ENCODE measurements around the gene RMND1.
A peak's percentile ranks its signal among the peaks of the same experiment; 100 is the strongest.
"Not testable (repeated sequence)": the region's sequence is repeated elsewhere in the genome, so short reads cannot be mapped to it uniquely, and the experiment has no call there.

The RMND1 gene, protein sequence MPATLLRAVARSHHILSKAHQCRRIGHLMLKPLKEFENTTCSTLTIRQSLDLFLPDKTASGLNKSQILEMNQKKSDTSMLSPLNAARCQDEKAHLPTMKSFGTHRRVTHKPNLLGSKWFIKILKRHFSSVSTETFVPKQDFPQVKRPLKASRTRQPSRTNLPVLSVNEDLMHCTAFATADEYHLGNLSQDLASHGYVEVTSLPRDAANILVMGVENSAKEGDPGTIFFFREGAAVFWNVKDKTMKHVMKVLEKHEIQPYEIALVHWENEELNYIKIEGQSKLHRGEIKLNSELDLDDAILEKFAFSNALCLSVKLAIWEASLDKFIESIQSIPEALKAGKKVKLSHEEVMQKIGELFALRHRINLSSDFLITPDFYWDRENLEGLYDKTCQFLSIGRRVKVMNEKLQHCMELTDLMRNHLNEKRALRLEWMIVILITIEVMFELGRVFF

DNA sequence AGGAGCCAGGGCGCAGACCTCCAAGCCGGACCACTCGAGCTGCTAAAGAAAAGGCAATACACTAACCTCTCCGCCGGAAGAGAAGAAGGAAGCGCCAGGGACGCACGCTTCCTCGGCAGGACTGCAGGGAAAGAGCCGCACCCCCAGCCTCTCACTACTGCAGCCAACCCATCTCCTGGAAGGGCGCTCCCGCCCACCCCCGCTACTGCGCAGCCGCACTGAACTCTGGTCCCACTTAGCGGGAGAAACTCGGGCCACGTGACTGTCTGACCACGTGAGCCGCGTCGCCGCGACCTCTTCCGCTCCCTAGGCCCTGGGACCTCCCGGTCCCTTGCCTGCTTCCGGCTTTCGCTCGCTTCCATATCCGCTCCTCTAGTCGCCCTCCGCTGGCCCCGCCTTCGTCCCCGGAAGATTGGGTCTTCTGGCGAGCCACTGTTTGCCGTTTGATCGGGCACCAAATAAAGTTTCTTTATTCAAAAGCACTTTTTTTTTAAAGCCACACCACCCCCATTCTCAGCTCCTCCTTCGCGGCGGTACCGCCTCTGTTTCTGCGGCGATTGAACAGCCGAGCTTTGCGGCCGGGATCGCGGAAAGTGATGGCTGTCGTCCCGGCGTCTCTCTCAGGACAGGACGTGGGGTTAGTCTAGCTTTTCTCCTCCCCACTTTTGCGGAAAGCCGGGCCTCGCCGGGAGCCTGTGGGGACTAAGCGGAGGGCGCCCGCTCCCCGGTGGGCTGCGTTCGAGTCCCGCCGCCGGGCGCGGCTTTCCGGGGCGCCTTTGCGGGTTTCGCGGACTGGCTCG lies at the start of gene RMND1:
RMND1 (minus strand) TSS at position 177 of the 800 bp plus-strand sequence. CDS start 6,315 bp downstream, outside the sequence.
- peak; percentile 99 for DNase-seq

DNA sequence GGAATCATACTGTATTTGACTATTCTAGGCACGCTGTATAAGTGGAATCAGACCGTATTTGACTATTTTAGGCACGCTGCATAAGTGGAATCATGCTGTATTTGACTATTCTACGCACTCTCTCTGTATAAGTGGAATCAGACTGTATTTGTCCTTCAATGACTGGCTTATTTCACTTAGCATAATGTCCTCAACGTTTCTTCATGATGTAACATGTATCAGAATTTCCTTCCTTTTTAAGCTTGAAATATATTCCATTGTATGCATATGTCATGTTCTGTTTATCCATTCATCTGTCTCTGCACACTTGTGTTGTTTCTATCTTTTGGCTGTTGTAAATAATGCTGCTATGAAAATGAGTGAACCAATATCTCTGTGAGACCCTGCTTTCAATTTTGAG lies 47.6 kb upstream of the RMND1 start:
- no peak for DNase-seq

DNA sequence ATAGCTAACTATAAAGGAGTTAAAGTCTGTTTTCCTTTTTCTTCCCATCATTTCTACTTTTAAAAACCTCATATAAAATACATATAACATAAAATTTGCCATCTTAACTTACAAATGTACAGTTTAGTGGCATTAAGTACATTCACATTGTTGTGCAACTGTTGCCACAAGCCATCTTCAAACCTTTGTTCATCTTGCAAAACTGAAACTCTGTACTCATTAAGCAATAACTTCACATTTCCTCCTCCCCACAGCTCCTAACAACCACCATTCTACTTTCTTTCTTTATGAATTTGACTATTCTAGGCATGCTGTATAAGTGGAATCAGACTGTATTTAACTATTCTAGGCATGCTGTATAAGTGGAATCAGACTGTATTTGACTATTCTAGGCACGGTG lies 46.4 kb upstream of the RMND1 start:
- no peak for DNase-seq

DNA sequence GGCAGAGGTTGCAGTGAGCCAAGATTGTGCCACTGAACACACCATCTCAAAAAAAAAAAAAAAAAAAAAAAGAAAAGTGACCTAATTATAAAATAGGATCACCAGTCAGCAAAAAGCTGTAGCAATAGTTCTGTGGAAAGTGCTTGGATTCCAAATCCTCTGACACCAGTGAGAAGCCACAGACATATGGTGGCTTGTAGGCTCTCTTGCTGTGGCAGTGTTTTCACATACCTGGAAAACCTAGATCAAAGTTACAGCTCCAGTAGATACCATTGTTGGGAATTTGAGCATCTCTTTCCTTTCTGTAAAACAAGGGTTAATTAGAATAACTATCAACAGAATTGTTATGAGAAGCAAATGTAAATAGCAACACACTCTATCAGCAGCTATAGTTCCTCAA lies 46.0 kb upstream of the RMND1 start:
- DNase-seq = no peak

DNA sequence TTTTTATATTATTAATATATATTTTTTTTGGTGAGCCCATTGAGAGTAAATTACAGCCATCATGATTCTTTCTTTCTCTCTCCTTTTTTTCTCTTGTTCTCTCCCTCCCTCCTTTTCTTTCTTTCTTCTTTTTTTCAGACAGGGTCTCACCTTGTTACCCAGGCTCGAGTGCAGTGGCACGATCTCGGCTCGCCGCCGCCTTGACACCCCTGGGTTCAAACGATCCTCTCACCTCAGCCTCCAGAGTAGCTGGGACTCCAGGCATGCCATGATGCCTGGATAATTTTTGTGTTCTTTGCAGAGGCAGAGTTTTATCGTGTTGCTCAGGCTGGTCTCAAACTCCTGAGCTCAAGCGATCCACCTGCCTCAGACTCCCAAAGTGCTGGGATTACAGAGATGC lies 43.5 kb upstream of the RMND1 start:
- no peak for DNase-seq

DNA sequence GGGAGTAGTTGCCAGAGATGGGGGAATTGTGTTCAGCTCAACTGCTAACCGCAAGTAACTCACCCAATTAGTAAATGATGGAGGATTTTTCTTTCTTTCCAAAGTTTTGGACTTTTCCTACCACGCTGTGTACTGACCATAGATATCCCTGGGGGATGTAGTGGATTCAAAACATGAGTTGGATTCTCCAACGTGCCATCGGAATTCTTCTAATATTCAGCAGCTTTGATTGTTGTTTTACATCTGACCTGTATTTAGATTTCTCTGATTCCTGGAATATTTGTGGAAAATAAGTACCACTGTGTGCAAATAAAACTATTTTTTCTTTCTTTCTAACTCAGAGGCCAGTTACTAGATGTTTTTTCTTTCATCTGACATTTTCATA lies 43.0 kb upstream of the RMND1 start:
- no peak for DNase-seq

DNA sequence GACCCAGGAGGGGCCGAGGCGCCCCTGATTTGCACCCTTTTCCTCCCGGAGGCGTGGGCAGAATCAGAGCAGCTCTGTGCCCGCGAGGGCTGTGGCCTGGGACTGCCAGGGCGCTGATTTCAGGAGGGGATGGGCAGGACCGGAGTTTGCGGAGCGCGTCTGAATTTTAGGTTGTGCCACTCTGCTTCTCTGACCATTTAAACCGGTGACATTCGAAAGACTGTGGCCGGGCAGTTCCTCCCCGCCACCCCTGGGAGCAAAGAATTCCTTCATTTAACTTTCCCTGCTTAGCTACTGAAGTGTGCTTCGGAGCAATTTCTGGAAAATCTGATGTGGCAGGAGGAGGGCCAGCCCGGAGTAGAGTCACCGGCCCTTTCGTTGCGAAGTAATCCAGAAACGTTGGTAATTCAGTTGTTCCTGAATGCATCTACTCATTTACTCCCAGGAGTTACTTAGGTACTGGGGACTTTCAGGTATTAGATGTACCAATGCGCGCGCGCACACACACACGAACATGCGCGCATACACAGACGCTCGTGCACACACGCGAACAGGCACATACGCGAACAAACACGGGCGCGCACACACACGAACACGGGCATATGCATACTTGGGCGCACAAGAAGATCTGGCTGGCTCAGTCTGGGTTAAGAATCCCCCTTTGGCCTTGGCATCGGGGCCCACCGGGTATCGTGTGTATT lies 42.5 kb upstream of the RMND1 start:
- peak; percentile 11 for DNase-seq

DNA sequence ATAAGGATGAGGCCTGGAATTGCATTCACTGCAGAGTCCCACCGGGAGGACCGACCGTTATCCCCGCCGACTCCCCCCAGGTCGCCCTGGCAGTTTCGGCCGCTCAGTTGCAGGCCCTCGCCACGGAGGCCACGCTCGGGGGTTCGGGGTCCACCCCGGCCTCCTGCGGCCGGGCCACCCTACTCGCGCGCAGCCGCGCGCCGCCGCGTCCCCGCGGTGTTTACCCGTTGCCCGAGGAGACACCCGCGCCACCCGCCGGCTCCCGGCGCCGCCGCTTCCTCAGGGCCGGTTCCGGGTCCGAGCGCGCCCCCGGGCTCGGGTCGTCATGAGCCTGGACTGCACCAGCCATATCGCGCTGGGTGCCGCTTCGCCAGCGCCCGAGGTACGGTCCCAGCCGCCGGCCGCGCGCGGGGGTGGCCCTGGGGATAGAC lies 41.9 kb upstream of the RMND1 start, which contains the start of gene CCDC170:
CCDC170 (plus strand) TSS at position 214 of the 431 bp plus-strand sequence; CDS start at position 326, 112 bp downstream.
- peak; percentile 4 for DNase-seq

DNA sequence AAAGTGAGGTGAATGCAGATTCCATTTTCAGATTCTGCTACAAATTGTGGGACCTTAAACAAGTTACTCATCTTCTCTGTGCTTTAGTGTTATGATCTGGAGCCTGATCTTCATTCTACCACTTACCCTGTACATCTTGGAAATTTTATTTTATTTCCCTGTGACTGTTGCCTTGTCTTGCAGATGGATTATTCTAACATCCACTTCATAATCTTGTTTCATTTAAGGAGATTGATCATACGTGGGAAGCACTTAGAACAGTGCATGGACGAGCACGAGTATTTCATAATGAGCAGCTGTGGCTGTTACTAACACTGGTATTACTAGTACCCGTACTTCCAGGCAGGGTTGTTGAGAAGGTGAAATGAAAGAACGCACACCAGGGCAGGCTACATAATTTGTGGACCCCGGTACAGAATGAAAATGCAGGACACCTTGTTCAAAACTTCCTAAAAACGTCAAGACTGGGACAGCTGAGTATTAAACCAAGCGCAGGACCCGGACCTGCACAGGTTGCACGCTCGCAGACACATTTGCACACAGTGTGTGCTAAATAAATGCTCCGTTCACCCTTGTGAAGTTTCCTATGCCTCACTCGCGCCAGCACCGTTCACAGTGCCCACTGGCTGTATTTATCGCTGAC lies 41.4 kb upstream of the RMND1 start:
- no peak for DNase-seq

DNA sequence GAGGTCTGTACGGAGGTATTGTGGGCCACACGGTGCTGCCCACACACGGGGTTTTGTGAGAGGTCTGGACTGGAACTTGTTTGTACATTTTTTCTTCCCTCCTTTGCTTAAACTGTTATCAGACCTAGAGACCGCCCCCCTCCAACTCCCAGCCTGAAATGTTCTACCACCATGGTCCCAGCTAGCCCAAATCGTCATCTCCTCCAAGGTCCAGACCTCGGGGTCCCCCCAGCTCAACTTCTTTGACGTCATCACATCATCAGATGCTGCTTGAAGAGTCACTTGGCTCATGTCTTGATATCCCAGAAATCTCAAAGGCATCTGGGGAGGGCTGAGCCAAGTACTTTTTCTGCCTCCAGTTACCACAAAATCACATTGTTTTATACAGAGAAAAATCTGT lies 39.1 kb upstream of the RMND1 start:
- no peak for DNase-seq

DNA sequence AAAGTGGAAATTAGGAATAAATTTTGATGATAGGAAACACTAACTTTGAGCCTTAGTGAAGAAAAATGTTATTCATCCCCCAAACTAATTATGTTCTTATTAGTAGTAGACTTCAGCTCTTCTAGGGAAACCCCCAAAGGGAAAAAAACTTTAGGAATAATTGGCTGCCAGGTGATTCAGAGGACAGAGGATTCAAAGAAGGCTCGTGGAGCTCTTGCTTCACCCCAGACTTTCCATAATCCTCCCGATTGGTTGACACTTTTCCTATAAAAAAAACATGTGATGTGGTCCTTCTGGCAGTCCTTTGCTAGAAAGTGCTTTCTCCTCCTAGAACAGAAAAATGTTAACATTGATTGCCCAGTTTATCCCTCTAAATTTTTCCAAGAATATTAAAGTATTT lies 36.3 kb upstream of the RMND1 start:
- no peak for DNase-seq

DNA sequence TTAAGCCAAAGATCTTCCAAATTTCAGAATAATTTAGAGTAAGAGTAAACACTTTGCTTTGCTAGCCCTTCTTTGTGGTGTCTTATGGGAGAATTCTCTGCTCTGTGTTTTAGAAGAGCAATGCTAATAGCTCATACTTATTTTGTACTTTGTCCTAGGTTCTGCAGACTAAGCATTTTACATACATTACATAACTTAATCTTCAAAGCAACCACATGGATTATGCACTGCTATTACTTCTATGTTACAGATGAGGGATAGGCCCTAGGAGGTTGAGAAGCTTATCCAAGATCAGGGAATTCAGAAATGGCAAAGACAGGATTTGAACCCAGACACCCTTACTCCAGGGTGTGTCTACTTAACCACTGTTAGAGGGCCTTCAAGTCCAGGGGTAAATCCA lies 32.1 kb upstream of the RMND1 start:
- DNase-seq = no peak

DNA sequence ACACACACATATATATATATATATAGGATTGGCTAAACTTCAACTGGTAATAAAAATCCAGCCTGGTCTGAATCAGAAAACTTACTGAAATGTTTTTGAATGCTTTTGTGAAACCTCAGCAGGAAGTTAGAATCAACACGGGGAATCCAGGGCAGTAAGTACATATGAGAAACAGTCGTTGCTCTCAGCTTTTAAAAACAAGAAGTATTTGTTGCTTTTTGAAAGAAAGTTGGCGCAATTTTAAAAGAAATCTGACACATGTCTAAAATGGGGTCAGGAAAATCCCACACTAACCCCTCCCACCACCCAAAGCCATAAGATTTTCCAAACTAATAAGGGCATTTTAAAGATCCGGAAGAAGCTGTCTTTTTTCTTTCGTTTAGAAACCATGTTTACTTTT lies 30.4 kb upstream of the RMND1 start:
- DNase-seq = no peak

DNA sequence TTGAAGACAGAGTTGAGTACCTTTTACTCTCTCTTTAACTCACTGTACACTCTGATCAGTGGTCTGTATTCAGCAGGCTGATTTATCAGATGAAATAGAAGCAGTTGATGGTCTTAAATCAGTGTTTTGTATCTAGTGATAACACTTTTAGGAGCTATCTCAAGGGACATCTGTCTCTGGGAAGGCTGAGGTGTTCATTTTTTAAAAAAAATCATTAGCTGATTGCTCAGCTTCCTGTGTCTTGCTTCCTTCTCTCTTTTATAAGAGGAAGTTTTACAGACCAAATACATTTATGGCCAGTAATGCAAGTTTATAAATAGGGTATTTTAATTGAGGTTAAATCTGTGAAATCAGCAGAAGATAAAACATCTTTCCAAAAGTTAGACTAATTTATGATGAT lies 29.9 kb upstream of the RMND1 start:
- no peak for DNase-seq

DNA sequence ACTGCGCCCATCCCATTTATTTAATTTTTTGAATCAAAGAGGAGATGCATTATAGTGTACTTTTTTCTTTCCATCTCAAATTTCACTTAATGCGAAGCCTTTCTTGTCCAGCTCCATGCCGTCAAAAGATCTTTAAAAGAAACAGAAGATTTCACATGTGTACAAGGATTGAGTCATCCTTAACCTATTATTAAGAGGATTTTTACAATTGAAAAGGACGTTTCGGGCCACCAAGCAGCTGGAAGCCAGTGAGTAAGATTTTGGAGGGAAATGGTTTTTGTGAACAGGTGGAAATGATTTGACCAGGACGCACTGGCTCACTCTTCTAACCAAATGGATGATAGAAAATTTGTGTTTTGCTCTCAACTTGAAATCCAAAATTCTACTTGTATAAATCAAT lies 26.7 kb upstream of the RMND1 start:
- DNase-seq = no peak

DNA sequence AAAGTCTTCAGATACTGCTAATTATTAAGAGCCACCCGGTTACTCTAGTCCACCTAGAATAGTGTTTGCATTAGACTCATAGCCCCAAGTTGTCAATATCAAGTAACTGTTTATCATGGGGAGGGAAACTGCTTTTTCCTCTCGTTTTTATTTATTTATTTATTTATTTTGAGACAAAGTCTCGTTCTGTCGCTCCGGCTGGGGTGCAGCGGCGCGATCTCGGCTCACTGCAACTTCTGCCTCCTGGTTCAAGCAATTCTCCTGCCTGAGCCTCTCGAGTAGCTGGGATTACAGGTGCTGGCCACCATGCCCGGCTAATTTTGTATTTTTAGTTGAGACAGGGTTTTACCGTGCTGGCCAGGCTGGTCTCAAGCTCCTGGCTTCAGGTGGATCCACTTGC lies 25.8 kb upstream of the RMND1 start:
- no peak for DNase-seq

DNA sequence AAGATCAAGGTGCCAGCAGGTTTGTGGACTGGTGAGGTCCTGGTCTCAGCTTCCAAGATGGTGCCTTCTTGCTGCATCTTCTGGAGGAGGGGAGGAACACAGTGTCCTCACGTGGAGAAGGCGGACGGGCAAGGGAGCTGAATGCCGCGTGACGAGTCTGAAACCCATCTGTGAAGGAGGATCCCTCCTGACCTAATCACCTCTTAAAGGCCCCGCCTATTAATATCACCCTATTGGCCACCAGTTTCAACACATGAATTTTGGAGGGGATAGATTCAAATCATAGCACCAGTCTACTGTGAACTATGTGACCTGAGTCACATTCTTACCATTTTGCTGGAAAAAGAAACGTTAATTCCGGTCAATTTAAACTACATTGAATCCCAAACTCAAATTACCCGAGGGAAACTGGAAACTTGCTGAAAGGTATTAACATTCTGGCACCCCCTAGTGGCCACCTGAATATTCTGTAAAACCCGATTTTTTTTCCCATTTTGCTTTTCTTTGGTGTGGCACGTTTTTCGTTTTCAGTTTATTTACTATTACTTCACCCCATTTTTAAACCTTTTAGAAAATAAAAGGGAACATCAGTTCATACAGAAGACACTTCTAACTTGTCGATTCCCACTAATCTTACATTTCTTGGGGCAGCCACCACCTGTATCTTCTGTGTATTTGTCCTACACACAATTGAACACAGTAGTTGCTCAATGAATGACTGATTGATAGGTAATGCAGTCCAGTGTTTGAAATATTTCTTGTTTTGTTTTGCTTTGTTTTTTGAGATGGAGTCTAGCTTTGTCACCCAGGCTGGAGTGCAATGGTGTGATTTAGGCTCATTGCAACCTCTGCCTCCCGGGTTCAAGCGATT lies 24.0 kb upstream of the RMND1 start:
- peak; percentile 26 for DNase-seq

DNA sequence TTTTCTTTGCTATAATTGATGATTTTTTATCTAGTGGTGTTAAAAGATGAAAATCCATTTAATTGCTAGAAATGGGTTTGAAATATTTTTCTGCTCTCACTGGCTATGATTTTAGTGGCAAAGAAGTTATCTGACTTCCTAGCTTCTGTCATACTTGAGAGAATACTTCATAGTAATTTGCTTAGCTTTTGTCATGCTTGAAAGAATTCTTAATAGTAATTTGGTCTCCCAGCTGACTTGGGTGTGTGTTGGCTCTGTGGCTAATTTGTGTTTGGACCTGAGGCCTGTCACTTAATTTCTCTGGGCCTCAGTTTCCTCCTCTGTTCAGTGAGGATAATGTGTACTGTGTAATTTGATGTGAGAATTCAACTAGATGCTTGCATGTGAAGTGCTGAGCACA lies 12.8 kb upstream of the RMND1 start:
- DNase-seq = no peak

DNA sequence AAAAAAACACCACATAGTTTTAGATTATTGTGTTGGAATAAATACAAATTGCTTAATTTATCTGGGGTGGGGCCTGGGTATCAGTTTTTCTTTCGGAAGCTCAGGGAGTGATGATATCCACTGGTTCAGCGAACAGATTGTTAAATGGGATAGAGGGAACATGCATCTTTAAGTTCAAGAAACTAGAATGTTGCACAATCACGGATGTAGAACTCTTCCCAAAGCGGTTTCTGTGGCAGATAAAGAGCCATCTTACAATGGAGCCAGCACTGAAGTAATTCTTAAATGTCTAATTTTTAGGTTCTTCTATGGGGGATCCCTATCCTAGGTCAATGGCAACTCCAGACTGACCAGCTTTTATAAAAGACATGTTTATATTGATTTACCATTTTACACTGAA lies 9.7 kb upstream of the RMND1 start:
- DNase-seq = no peak

DNA sequence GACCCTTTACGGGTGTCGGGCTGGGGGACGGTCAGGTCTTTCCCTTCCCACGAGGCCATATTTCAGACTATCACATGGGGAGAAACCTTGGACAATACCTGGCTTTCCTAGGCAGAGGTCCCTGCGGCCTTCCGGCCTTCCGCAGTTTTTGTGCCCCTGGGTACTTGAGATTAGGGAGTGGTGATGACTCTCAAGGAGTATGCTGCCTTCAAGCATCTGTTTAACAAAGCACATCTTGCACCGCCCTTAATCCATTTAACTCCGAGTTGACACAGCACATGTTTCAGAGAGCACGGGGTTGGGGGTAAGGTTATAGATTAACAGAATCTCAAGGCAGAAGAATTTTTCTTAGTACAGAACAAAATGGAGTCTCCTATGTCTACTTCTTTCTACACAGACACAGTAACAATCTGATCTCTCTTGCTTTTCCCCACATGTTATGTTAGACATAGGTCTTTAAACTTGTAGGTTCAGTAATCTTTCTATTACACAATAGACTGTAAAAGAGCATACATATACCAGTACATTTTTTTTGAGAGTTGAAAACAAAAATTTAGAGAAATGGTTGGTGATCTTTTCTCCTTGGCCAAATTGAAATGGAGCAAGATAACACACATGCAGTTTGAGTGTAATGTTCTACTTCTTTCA lies 3.9 kb upstream of the RMND1 start:
- DNase-seq = not testable (repeated sequence)

DNA sequence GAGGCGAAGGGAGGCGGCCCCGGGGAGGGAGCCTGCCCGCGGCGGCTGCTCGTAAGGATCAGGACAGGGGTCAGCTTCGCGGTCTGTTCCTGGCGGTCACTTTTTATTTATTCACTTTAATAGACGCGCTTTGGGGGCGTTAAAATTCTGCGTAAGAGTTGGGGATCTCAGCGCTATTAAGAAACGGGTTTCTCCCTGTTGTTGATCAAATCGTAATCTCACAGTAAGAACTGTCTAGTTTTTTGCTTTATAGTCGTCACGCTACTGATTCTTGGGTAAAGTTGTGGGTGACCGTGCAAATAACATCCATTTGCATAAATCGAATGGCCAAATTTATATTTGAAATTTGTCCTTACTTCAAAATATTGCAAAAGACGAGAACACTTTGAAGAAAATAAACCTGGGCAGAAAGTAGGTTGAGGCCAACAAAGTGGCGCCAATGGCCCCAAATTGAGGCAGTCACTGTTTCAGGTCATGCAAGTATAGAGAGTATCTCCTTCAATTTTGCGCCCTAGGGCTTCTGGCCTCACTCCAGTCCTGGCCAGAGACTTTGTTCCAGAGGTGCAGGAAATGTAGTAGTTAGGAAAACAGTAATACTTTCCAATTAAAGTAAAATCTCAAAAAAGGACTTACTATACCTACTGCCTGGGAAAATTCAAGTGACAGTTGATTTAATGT lies 963 bp upstream of the RMND1 start:
- no peak for DNase-seq
